GM19395 (cell line): ENCODE data around the gene VDR.
A peak's percentile ranks its signal among the peaks of the same experiment; 100 is the strongest.
"Not testable (repeated sequence)": the region's sequence is repeated elsewhere in the genome, so short reads cannot be mapped to it uniquely, and the experiment has no call there.

Source experiments
- ATAC-seq: cut with Tn5 transposase; IDR thresholded peaks from one replicate; pipeline ENCODE4 v1.9.1; 2021; ENCODE audit warnings: mild to moderate bottlenecking, moderate library complexity; ENCODE audit not compliant: unreplicated experiment

VDR gene

DNA sequence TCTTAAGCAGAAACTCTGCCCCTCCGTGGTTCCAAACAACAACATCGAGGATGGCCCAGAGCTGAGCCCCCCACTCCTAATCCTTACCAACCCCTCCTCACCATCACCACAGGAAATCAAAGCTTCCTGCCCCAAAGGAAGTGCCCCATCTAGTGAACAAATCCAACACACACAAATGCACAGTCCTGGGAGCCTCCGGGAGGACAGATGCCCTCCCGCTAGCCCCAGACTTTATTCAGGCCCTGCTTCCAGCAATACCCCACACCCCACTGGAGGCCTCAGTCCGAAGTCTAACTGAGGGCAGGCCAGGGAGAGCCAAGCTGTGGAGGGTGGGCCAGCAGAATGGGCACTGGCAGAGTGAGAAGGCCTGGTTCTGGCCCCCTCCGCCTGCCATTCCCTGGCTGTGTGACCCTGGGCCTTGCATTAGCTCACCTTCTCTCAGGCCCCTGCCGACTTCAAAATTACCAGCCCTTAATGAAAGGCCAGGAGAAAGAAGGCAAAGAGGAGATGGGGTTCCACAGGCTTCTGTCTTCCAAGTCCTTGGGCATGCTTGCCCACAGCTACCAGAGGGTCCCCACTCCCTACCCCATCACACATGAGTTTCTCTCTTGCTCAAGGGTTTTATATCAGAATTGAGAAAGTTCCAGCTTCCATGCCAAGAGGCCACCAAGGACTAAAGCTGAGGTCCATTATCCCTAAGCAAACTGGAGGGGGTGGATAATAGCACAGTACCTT, 87.4 kb downstream of the VDR start:
- ATAC-seq, result no peak

DNA sequence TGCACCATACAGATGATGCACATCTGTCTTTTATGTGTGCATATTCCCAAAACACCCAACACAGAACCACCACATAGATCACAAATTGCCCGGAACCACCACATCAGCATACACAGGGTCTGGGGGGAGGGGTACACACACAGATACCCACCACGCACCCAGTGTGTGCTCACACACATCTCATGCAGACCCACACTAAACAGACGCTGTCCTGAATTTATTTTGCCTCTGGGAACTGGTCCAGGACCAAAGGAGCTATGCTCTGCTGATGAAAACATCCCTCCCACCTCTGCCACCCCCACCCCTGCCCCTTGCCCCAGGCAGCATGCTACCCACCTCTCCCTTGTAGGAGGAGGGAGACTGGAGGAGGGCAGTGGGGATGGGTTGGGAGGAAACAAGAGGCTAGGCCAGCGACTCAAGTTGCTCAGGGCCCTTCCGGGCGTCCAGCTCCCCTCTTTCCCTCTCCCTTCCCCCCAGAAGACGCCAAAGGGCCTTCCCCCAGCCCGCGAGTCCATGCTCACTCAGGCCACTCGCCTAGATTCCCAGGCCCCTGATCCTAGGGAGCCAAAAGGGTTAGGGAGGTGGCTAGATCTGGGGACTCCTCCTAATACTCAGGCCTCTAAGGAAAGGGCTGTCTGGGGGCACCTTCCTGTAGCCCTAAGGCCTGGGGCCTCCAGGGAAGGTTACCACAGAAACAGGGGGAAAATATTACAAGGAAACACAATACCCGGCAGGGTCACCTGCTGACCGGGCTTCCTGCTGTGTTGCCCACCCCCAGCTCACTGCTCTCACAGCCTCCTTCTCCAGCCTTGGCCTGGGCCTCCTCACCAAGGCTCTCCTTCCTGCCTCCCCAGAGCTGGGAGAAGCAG, 88.2 kb downstream of the VDR start:
- no peak for ATAC-seq

DNA sequence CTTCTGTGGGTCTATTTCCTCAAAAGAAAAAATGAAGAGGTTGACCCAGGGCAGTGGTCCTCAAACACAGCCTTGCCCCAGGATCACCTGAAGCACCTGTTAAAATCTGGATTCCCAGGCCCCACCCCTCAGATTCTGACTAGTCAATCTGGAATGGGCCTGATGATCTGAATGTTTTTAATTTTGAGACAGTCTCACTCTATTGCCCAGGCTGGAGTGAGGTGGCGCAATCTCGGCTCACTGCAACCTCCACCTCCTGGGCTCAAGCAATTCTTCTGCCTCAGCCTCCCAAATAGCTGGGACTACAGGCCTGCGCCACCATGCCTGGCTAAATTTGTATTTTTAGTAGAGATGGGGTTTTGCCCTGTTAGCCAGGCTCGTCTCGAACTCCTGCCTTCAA, 89.3 kb downstream of the VDR start:
- ATAC-seq, result not testable (repeated sequence)

DNA sequence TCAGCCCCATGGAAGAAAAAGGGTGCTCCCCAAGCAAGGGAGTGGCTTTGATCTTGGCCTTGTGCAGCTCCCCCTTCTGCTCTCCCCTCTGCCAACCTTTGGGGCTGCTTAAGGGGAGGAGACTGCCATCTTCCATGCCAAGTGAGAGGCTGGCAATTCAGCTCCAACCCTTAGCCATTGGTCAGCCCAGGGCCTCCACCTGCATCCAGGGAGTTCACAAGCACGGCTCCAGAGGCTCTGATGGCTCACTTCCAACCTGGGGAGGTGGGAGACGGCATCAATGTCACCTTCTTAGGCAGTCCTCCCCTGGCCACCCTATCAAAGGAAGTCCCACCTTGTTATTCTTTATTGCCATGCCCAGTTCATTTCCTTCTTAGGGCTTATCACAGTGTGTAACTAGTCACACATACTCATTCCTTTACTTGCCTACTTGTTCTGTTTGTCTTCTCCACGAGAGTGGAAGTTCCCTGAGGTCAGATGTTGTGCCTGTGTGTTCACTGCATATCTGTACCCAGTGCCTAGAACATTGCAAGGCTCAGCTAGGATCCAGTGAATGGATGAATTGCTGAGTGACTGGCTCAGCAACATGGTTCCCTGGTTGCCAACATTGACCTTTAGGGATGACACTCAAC, 90.1 kb downstream of the VDR start:
- no peak for ATAC-seq

DNA sequence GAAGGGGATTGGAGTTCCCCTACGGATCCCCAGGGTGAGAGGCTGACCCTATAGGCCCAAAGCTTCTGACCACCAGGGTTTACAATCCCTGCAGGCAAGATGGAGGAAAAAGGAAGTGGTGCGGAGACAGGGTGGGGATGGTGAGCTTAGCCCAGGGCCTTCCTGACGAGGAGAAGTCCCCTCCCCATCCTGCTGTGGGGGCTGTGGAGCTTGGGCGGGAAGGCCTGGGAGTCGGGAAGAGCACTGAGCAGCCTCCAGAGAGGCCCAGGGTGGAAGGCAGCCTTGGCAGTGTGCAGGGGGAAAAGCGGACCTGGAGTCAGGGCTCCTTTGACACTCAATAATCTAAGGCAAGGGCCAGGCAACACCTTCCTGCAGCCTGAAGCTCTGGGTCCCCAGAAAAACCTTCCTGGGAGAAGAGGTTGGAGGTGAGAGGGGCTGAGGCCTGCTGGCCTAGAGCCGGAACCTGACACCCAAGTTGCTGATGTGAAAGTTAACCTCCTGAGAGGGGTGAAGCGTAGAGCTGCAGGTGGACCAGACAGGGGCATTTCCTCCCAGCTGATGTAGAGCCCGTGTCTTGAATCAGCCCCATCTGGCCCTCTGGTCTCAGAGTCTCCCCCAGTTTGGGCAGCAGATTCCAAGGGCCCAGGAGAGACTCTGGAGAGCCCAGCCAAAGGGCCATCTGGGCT, 91.1 kb downstream of the VDR start:
- ATAC-seq, result peak; percentile 49

DNA sequence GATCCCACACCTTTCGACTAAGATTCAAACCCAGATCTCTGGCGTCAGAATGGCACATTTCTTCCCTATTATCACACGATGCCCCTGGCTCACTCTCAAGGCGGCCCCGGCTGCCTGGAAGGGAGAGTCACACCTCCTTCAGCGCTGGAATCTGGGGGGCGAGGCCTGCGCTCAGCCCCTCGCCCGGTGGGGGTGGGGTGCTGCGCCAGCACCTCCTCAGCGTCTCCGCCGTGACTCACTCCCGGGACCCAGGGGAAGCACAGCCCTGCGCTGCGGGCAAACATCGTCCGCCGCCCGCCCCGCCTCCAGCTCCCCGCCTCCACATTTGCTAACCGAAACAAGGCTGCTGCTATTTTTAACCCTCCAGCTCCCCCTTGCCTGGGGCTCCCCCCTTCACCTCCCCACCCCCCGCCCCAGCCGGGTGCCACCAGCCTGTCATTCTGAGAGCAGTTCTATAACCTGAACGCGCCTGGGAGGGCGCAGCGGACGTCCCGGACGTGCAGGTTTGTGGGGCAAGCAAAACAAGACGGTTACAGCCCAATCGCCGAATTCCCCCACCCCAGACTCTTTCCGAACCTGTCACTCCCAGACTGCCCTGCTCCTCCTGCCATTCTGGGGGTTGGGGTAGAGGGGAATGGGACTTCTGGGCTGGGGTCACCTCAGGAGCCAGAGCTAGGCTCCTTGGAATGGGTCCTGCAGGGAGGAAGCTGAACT, 91.8 kb downstream of the VDR start:
- ATAC-seq, result peak; percentile 60

DNA sequence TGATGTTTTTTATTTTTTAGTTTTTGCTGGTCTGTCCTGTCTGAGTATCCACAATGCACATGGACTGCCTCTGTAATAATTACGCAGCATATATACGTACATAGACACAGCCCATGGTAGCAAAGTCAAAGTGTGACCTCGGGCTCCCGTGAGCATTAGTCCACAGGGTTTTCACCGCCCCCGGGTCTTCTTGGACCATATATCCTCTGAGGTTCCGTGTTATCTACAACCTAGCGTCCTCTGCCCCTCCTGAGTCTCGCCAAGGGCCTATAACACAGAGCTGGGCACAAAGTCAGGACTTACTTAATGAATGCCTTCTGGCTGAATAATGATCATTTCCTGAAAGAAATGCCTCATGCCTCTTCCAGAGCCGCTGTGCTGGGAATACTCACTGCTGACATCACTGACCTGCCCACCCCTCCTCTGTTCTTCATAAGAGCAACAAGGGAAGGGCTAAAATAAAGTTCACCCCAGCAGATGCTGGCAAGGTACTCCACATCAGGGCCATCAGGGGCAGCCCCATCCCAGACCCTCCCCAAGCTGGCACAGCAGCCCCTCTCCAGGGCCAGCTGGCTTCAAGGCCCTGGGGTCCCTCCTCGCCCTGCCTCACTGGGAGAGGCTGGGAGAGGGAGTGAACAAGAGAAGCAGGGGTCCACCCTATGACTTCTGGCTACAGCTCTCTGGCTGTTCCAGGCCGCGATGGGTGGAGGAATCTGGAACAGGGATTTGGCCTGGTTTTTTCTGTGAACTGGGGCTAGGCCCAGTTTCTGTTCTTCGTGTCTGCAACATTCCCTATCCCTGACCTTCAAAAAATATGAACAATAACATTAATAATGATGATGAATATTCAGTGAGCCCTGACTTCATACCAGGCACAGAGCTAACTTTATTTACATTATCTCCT, 93.0 kb downstream of the VDR start:
- ATAC-seq, result no peak

DNA sequence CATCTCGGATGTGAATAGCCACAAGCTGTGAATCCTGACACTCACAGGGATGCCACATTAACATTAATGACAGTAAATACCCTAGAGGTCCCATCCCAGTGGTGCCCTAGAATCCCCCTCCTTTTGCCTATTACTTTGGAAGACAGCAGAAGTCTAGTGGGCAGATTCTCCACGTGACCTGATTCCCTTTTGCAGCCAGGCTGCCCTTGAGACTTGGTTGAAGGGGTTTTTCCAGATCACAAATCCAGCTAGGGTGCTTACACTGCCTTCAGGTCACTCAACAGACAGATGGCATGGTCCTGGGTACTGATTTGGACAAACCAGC, 93.8 kb downstream of the VDR start:
- ATAC-seq, result no peak

DNA sequence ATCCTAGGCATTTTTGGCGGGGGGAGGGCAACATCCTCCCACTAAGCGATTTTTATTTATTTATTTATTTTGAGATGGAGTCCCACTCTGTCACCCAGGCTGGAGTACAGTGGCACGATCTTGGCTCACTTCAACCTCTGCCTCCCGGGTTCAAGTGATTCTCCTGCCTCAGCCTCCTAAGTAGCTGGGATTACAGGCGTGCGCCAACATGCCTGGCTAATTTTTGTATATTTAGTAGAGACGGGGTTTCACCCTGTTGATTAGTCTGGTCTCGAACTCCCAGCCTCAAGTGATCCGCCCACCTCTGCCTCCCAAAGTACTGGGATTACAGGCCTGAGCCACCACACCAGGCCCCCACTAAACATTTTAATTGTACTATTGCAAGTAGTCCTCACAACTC, 95.3 kb downstream of the VDR start:
- ATAC-seq, result not testable (repeated sequence)

DNA sequence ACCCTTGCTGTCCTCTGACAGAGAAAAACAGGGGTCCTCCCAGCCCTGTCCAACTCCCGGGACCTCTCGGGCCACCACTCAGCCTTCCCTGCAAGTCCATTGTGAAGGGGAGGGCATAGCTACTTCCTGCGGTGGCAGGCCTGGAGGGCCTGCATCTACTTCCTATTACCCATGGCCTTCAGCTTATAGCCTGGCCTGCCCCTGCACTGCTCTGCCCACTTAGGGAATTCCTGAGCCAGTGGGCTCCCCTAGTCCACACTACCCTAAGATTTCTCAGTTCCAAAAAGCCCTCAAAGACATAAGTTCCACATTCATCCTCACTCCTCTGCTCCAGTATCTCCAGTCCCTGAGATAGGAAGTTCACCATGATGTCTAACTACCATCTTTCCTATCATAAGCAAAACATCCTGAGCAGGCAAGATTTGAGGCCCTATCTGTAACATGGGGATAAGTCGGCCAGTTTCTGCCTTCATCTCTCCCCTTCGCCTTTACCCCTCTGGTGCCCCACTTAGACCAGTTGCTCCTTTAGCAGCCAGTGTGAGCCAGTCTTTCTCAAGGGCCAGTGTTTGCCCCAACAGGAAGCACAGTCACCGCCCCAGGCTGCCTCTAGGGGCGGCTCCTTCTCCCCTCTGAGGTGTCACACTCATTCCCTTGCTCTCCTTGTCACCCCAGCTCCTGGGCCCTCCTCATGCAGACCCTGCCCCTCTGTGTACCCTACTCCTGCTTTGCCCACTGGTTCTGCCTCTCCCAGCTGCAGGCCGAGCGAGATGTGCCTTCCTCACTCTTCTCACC, 96.0 kb downstream of the VDR start:
- no peak for ATAC-seq

DNA sequence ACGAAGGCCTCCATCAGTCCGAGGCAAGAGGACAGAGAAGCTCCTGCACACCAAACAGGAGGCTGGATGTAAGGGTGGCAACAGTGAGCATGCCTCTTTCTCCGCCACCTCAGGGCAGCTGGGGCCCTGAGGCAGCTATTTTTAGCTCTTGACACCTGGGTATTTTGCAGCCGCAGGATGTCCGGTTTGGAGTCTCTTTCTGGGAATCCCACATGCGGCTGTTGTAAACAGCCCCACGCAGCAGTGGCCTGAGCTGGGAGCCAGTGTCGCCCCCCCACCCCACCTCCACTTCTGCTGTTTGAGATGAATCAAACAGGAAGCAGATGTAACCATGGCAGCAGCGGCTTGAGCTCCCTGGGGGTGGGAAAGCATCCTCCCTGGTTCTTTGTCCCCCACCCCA, 96.7 kb downstream of the VDR start:
- peak; percentile 46 for ATAC-seq

DNA sequence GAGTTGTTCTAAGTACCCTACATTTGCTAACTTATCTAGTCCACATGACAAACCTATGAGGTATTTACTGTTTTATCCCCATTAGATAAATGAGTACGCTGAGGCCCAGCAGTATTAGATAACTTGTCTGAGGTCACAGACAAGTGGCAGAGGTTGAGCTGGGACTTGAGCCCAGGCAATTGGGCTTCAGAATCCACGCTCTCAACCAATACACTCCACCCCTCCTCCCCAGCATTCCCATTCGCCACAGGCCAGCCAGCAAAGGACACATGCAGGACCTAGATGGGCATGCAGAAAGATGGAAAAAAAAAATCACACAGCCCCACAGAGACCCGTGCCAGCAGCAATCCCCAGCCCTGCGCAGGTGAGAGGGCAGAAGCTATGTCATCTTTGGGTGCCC, 97.5 kb downstream of the VDR start:
- ATAC-seq, result no peak

DNA sequence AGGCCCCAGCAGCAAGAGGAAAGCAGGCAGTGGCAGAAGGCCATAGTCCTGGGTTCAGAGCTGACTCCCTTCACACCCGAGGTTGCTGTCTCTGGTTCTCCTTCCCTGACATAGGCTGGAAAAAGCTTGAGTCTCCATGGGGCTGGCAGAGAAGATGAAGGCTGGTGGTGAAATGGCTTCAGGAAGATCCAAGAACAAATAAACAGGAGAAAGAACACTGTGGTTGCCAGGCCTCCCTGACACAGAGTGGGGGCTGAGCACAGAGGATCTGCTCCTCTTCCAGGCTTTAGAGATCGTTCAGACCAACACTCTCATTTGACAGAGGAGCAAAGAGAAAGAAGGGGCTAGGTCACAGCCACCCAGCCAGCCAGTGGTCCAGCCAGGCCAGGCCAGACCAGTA, 99.4 kb downstream of the VDR start:
- ATAC-seq, result no peak

DNA sequence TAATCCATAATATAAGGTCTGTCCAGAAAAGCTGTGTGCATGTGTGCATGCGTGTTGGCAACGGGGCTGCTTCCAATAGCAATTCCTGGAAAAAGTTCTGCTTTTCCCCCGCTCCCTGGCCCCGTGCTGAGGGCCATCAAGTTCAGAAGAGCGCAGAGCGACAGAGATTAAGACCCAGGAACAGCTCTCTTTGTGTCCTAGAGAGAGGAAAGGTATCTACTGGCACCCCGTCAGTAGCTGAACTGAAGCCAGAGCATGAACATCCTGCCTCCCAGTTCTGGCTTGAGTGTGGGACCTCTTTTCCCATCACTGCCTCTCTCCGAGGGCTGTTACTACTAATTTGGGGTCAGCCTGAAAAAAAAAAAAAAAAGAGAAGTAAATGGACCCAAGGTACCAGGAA, 100.6 kb downstream of the VDR start:
- no peak for ATAC-seq

DNA sequence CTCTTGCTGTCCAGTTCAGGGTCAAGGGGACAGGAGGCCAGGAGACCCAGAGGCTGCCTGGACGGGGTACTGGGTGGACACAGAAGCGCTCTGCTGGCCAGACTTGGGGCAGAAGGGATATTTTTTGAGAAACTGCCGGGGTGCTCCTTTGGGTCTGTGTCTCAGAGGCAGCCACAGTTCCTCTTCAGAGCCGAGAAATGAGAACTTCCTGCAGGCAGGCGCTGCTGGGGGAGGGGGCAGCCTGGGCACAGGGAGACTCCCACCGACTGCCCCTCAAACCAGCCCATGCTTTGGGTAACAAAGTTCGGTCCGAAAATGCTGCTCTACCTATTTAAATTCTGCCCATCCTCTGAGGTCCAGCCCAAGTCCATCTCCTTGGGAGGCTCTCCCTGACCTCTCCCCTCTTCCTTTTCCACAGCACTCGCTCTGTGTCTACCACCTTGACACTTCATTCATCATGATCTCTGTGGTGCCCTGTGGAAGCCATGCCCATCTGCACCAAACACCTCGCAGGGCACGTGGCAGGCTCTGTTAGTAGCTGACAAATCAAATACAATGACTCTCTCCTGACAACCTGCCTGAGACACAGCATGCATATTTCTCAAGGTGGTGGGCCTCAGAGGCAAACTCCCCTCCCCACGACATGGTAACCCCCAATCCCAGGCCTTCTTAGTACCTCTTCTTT, 101.5 kb downstream of the VDR start:
- ATAC-seq, result no peak

DNA sequence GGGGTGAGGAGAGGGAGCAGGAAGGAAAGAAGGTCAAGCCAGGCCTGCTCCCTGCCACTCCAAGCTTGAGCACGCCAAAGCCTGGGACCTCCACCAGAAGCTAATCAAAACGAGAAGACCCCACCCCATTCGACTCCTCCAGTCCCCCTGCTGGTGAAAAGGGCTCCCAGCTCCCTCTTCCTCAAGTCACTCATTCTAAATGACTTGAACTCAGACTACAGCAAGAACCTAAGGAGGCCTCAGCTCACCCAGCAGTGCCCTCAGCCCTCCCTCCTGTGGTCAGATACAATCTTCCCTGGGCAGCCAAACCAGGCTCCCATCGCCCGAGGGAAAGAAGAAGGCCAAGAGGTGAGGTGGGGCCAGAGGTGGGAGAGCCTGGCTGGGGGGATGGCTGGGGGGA, 102.5 kb downstream of the VDR start:
- ATAC-seq, result no peak

DNA sequence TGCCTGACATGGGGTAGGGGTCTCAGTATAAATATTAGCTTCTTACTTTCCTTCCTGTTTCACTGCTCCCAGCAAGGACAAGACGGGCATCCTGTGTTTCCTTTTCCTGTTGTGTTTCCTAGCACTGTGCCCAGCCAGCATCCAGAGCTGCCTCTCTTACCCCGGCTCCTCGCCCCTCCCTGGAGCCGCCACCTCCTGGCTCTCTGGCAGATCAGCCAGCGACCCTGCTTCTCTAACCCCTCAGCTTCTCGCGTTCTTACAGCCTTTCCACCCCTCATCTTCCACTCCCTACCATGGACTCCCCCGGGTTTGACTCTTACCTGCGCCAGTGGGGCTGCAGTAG, 102.9 kb downstream of the VDR start:
- no peak for ATAC-seq

DNA sequence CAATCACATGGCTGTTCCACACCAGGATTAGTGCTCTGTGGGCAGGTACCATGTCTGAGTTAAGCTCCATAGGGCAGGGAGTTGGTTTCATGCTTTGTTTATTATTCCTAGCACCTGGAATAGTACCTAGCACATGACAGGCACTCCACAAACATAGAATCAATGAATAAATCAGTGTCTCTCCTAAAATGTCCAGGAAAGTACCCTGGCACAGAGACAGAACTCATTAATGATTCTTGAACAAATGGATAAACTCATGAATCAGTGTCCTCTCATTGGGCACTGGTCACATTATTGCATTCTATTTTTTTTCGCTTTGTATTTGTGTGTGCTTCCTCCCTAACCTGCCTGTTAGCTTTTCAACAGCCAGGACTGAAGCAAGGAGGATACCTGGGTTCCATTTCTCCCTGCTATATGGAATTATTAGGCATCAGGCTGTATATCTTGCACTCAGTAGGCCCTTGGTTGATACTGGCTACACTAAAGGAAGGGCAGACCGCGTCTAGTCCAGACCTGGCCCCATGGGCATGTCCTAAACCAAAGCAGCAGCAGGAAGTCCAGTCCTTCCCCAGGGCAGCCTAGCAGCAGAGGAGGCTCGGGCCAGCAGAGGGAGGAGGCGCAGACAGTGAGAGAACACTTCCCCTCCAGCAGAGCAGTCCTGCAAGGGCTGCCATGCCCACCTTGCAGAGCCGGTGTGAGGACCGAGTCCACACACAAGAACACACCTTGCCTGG, 103.5 kb downstream of the VDR start:
- ATAC-seq, result no peak
